WI38 (cell line): ENCODE measurements around the gene PRRG4.

Source experiments
- H3K4me3 ChIP-seq: 2 replicates; pipeline ENCODE4 v1.5.1; 2011; ENCODE audit warnings: low read depth, mild to moderate bottlenecking, control low read depth, low read length
- CTCF ChIP-seq: IDR thresholded peaks from 2 replicates; pipeline ENCODE4 v1.5.1; 2012; ENCODE audit warnings: low read depth, mild to moderate bottlenecking, control low read depth, low read length

Gene PRRG4

DNA sequence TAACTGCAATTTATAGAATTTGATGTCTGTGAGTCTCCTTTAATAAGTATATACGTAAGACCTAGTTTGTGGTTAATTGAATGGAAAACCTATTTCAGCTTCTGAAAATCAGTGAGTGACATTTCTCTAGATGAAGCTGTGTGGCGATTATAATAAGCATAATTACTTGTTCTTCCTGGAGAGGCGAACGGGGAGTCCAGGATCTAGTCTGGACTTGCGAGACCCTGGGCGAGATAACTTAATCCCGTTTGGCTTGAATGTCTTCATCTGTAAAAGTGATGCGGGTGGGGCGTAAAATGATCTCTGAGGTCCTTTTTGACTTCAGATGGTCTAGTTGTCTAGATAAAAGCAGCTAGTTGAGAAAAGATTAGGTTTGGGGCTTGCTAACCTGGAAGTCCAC is 1.1 kb downstream of the PRRG4 start:
- TF ChIP-seq CTCF: no peak
- no peak overlapping the region for H3K4me3 ChIP-seq

DNA sequence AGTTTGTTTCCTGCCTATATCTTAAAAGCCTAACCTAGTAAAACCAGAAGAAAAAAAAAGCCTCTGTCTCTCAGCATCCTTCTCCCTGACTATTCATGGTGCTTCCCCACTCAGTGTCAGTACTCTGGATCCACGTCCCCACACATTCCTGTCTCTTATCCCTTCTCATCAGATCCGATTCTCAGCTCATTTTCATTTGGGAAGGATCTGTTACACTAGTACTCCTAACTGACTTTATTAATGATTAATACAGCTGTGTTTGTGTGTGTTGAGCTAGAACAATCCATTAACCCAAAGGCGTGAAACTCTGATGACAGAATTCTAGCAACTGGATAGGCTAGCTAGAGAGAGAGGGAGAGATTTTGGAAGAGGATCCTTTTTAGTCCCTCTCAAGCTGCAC is 1.5 kb downstream of the PRRG4 start:
- H3K4me3 ChIP-seq: no peak overlapping the region
- no peak for TF ChIP-seq CTCF

GRCh38 chr11:32833921-32834320 is 4.2 kb downstream of the PRRG4 start:
- no peak overlapping the region for H3K4me3 ChIP-seq
- TF ChIP-seq CTCF: no peak

DNA sequence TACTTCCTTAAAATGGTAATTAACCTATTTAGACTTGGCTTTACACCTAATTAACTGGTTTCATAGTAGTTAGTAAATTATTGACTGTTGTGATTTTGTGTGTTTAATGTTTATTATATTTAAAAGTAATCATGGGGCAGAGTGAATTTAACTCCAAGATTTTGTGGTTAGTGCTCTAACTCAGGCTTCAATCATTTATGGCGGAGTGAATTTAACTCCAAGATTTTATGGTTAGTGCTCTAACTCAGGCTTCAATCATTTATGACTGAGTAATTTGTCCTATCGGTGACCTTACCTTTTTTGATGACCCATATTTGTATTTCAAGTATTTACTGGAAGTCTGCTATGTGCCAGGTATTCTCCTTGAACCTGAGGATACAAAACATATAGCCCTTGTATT is 7.2 kb downstream of the PRRG4 start:
- no peak overlapping the region for H3K4me3 ChIP-seq
- no peak for TF ChIP-seq CTCF

DNA sequence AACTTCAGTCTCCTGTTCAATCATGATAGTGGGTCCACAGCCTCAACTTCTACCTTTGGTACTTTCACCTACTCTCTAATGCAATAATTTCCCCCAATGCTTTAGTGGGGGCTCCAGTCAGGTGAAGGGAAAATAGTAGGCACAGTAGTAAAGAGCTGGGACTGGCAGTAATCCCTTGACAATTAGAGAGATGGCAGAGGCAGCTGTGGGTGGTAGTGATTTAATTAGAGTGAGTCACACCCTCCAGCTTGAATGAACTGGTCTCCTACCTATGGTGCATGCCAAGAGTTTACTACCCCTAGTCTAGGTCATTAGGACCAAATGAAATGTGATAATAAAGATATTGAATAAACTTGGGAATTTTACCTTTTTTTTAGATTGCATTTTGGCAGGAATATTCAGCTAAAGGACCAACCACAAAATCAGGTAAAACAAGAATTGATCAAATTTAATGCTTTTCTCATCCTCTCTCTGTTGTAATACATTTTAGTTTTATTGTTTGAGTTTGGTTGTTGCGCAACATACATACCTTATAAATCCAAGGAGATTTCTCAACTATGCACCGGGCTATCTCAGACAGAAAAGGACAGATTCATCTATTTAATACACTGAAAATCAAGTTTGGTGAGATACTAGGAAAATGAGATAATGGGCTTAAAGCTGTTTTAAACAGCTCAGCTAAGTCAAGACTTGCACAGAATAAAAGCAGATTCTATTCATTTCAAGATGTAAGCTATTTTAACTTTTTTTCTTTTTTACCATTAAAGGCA is 9.0 kb downstream of the PRRG4 start:
- TF ChIP-seq CTCF: no peak
- no peak overlapping the region for H3K4me3 ChIP-seq

GRCh38 chr11:32839308-32839707 is 9.6 kb downstream of the PRRG4 start:
- no peak for TF ChIP-seq CTCF
- no peak overlapping the region for H3K4me3 ChIP-seq

DNA sequence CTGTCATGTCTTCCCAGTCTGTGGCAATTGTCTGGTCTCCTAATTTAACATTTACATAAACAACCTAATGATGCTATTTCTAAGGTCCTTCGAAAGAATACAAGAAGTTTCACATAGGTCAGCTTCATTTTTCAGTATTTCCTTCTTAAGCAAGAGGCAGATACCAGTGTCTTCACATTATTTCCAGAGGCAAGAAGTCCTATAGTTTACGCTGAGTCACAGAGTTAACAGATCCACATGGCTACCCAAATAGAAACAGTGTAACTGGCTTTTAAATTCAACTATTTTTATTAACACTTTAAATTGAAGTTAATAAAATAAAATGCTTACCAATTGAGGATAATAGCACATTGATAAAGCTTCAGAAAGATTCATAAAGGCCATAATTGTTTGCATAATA is 10.9 kb downstream of the PRRG4 start:
- no peak overlapping the region for H3K4me3 ChIP-seq
- TF ChIP-seq CTCF: no peak
